Bone marrow (tissue), 2 donors: ENCODE measurements around the gene OLFML3.

ENCODE experiments used
- DNase-seq, 2 donors: peaks; one replicate each; lab custom pipeline; 2025; lab: John Stamatoyannopoulos, UW

OLFML3 gene

DNA sequence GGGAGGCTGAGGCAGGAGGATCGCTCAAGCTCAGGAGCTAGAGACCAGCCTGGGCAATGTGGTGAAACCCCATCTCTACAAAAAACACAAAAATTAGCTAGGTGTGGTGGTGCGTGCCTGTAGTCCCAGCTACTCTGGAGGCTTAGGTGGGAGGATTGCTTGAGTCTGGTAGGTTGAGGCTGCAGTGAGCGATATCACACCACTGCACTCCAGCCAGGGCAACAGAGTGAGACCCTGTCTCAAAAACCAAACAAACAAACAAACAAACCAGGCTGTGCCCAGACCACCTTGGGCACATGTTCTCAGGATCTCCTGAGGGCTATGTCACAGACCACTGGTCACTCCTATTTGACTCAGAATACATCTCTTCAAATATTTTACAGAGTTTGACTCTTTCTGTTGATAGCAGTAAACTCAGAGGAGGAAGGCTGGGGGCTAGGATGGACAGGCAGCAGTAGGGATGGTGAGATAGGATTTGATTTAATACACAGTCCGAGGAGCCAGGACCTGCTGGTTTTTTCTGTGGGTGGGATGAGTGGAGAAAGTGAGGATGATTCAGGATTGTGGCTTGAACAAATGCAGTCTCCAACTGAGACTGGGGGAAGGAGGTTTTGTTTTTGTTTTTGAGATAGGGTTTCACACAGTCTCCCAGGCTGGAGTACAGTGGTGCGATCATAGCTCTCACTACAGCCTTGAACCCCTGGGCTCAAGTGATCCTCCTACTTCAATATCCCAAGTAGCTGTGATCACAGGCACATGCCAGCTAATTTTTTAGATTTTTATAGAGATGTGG is 46.5 kb downstream of the OLFML3 start:
- DNase-seq: no peak

DNA sequence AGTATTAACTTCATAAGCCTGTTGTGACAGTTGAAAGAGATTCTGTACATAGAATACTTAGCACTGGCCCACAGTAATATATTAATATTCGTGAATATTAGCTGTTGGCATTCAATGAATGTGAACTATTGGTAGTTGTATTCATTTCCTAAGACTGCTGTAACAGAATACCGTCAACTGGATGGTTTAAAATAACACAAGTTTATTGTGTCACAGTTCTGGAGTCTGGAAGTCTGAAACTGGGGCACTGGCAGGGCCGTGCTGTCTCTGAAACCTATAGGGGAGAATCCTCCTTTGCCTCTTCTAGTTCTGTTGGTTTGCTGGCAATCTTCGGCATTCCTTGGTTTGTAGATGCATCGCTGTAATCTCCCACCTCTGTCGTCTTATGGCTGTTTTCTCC is 47.5 kb downstream of the OLFML3 start:
- no peak for DNase-seq
